ENCODE results near the gene IL16.

DNA sequence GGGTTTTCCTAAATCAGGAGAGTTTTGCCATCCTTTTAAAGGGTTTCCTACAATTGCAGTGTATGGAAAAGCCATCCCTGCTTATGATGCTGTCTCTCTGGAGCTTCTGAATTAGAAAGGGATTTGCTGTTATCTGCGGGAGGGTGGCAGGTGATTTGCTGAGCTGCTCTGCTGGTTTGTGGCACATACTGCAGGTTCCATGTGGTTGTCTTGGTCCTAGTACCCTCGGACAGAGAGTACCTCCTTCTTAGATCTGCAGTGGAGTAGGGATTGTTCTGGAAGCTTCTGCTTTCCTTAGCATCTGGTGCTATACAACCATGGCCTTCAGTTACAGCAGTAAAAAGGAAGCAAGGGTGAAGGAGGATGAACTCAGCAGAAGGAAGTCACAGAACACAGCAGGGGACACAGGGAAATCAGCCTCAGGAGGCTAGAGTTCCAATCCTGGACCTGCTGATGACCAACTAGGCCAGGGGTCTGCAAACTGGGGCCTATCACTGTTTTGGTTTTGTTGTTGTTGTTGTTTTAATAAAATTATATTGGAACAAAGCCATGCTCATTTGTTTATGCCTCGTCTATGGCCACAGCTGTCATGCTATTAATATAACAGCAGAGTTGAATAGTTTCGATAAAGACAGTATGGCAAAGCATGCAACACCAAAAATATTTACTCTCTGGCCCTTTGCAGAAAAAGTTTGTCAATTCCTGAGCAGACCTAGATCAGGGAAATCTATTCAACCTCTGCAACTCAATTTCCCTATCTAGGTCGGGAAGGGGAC, 87.8 kb downstream of the IL16 start:
- TF ChIP-seq, protein P1, sequence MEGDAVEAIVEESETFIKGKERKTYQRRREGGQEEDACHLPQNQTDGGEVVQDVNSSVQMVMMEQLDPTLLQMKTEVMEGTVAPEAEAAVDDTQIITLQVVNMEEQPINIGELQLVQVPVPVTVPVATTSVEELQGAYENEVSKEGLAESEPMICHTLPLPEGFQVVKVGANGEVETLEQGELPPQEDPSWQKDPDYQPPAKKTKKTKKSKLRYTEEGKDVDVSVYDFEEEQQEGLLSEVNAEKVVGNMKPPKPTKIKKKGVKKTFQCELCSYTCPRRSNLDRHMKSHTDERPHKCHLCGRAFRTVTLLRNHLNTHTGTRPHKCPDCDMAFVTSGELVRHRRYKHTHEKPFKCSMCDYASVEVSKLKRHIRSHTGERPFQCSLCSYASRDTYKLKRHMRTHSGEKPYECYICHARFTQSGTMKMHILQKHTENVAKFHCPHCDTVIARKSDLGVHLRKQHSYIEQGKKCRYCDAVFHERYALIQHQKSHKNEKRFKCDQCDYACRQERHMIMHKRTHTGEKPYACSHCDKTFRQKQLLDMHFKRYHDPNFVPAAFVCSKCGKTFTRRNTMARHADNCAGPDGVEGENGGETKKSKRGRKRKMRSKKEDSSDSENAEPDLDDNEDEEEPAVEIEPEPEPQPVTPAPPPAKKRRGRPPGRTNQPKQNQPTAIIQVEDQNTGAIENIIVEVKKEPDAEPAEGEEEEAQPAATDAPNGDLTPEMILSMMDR (IDR thresholded peaks at IDR 0.05 in 2 of 3, conservative IDR thresholded peaks at IDR 0.05 in 1 of 3; ENCODE audit: borderline replicate concordance in 1 of 3, insufficient read depth in 1 of 3, low read depth in 2 of 3, low read length in 2 of 3), result no peak
- TF ChIP-seq POLR2AphosphoS5 (IDR thresholded peaks at IDR 0.05; ENCODE audit: low read depth, low read length) (no peak), POLR2A (IDR thresholded peaks at IDR 0.05; ENCODE audit: borderline replicate concordance, extremely low read depth, insufficient read depth, insufficient read length) (no peak), EZH2 (IDR thresholded peaks at IDR 0.05) (no peak), ZNF274 (IDR thresholded peaks at IDR 0.05; ENCODE audit: low read depth, low read length) (no peak), SRF (IDR thresholded peaks at IDR 0.05; ENCODE audit: low read depth) (no peak), TCF7L2 (IDR thresholded peaks at IDR 0.05; ENCODE audit: borderline replicate concordance, extremely low read depth, insufficient read depth, insufficient read length) (no peak), EGR1 (IDR thresholded peaks at IDR 0.05; ENCODE audit: low read depth) (no peak), REST (IDR thresholded peaks at IDR 0.05; ENCODE audit: low read depth) (no peak)
- TF ChIP-seq, protein P2, sequence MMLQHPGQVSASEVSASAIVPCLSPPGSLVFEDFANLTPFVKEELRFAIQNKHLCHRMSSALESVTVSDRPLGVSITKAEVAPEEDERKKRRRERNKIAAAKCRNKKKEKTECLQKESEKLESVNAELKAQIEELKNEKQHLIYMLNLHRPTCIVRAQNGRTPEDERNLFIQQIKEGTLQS (IDR thresholded peaks at IDR 0.05), result no peak
- TF ChIP-seq, protein P3, sequence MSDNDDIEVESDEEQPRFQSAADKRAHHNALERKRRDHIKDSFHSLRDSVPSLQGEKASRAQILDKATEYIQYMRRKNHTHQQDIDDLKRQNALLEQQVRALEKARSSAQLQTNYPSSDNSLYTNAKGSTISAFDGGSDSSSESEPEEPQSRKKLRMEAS (IDR thresholded peaks at IDR 0.05), result no peak

All from HCT116 (cell line).